ENCODE data around the gene VPS4A.

VPS4A gene

DNA sequence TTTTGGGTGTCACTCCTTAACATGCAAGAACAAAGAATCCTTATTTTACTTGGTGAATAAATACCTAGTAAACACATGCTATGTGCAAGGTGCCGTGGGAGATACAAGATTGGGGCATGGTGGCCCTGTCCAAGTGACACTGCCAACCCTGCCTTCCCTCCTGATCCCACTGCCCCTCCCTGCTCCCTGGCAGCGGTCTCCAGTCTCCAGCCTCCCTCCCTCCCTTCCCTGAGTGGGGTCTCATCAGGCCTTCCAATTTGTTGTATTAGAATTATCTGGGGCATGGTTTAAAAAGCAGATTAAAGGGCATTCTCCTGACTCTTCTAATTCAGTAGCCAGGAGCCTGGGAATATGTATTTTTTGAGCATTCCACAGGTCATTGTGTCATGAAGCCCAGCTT is 52.9 kb downstream of the VPS4A start:
- H3K4me2 ChIP-seq (ENCODE audit: low read length): no peak overlapping the region
- no peaks in the 10 kb centered on the region for H3K36me3 ChIP-seq (ENCODE audit: control insufficient read depth, insufficient read depth, low read length)
- peaks cover 10% of the 10 kb centered on the region for H3K79me2 ChIP-seq
- no peak for TF ChIP-seq CTCF (IDR thresholded peaks at IDR 0.05)
- H3K9me3 ChIP-seq (ENCODE audit: control insufficient read depth, low read length): no peaks in the 10 kb centered on the region
- no peaks in the 10 kb centered on the region for H3K4me1 ChIP-seq
- no peak overlapping the region for H3K9ac ChIP-seq
- H2AFZ ChIP-seq: no peak overlapping the region
- no peak overlapping the region for H3K4me3 ChIP-seq (ENCODE audit: low read depth, low read length)
- no peak overlapping the region for H3K27ac ChIP-seq
- no peaks in the 10 kb centered on the region for H3K27me3 ChIP-seq (ENCODE audit: control insufficient read depth, insufficient read depth, low read length)

DNA sequence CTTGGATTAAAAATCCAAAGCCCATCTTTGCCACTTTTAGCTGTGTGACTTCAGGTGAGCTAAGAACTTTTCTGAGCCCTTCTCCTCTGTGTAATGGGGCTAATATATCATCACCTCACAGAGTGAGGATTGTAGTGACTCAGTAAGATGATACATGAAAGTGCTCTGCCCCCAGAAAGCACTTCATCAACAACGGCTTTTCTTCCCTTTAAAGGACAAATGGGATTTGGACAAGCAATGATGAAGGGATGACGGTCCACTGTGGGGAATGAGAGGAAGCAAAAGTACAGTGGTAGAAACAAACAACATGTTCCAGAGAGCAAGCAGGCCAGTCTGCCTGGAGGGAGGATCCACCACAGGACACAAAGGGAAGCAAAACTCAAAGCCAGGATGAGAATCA is 54.8 kb downstream of the VPS4A start:
- no peaks in the 10 kb centered on the region for H3K36me3 ChIP-seq (ENCODE audit: control insufficient read depth, insufficient read depth, low read length)

DNA sequence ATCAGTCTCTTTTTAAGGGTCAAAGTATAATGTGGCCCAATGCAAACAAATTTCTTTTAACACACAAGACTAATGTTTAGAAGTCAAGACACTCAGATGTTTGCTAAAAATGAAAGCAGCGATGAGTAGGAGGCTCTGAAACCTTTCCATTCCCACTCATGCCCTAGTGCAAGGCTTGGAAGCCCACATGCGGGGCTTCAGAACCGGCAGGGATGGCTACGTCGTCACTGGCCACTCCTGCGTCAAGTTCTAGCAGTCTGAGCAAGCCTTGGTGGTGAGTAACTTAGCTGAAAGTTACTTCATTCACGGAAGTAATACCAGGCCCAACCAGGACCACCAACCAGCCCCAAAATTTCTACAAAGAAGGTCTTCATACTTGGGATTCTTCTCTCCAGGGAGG is 55.3 kb downstream of the VPS4A start:
- H3K9me3 ChIP-seq (ENCODE audit: control insufficient read depth, low read length): no peaks in the 10 kb centered on the region
- no peak overlapping the region for H3K27ac ChIP-seq
- no peak overlapping the region for H3K9ac ChIP-seq
- H2AFZ ChIP-seq: no peak overlapping the region
- no peaks in the 10 kb centered on the region for H3K36me3 ChIP-seq (ENCODE audit: control insufficient read depth, insufficient read depth, low read length)
- peaks cover 6% of the 10 kb centered on the region for H3K79me2 ChIP-seq
- H3K4me3 ChIP-seq (ENCODE audit: low read depth, low read length): no peak overlapping the region
- no peak for TF ChIP-seq CTCF (IDR thresholded peaks at IDR 0.05)
- no peaks in the 10 kb centered on the region for H3K27me3 ChIP-seq (ENCODE audit: control insufficient read depth, insufficient read depth, low read length)
- no peaks in the 10 kb centered on the region for H3K4me1 ChIP-seq
- no peak overlapping the region for H3K4me2 ChIP-seq (ENCODE audit: low read length)

More for the DNA sequence above, 54.8 kb downstream of the VPS4A start:
- H3K79me2 ChIP-seq: peaks cover 6% of the 10 kb centered on the region
- no peak overlapping the region for H3K4me3 ChIP-seq (ENCODE audit: low read depth, low read length)
- TF ChIP-seq CTCF (IDR thresholded peaks at IDR 0.05): no peak
- H3K27ac ChIP-seq: no peak overlapping the region
- H3K27me3 ChIP-seq (ENCODE audit: control insufficient read depth, insufficient read depth, low read length): no peaks in the 10 kb centered on the region
- no peak overlapping the region for H2AFZ ChIP-seq
- H3K4me1 ChIP-seq: no peaks in the 10 kb centered on the region
- no peak overlapping the region for H3K4me2 ChIP-seq (ENCODE audit: low read length)
- H3K9ac ChIP-seq: no peak overlapping the region
- no peaks in the 10 kb centered on the region for H3K9me3 ChIP-seq (ENCODE audit: control insufficient read depth, low read length)

DNA sequence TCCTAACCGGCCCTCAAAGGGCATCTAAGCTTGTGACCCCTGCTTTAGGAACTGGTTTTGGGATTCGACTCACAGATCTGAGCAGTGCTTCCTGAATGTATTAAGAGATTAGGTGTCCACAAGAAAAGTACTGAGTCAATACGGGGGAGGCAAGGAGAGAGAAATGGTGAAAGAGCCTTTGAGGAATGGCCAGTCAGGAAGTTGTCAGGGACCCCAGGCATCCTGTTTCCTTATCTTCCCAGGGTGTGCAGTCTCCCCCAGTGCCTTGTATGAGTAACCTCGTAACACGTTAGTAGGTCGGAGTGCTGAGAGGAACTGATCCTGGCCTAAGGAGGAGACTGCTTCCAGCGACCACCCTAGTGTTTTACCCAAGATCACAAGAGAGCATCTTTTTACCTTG is 56.8 kb downstream of the VPS4A start:
- H3K79me2 ChIP-seq: peaks cover 6% of the 10 kb centered on the region
- TF ChIP-seq CTCF (IDR thresholded peaks at IDR 0.05): no peak
- H3K4me1 ChIP-seq: no peaks in the 10 kb centered on the region
- no peak overlapping the region for H3K27ac ChIP-seq
- H3K9me3 ChIP-seq (ENCODE audit: control insufficient read depth, low read length): no peaks in the 10 kb centered on the region
- no peak overlapping the region for H2AFZ ChIP-seq
- no peaks in the 10 kb centered on the region for H3K27me3 ChIP-seq (ENCODE audit: control insufficient read depth, insufficient read depth, low read length)
- H3K9ac ChIP-seq: no peak overlapping the region
- no peak overlapping the region for H3K4me3 ChIP-seq (ENCODE audit: low read depth, low read length)
- H3K36me3 ChIP-seq (ENCODE audit: control insufficient read depth, insufficient read depth, low read length): no peaks in the 10 kb centered on the region
- no peak overlapping the region for H3K4me2 ChIP-seq (ENCODE audit: low read length)

- no peak overlapping the region for H3K4me3 ChIP-seq (ENCODE audit: low read depth, low read length)
- no peaks in the 10 kb centered on the region for H3K27me3 ChIP-seq (ENCODE audit: control insufficient read depth, insufficient read depth, low read length)
- H3K9ac ChIP-seq: no peak overlapping the region
- H3K4me2 ChIP-seq (ENCODE audit: low read length): no peak overlapping the region
- H2AFZ ChIP-seq: no peak overlapping the region
- H3K9me3 ChIP-seq (ENCODE audit: control insufficient read depth, low read length): no peaks in the 10 kb centered on the region
- H3K36me3 ChIP-seq (ENCODE audit: control insufficient read depth, insufficient read depth, low read length): no peaks in the 10 kb centered on the region
- peaks cover 6% of the 10 kb centered on the region for H3K79me2 ChIP-seq
- TF ChIP-seq CTCF (IDR thresholded peaks at IDR 0.05): no peak
- H3K27ac ChIP-seq: no peak overlapping the region
- H3K4me1 ChIP-seq: no peaks in the 10 kb centered on the region
Measured at GRCh38 chr16:69368866-69369265, 57.7 kb downstream of the VPS4A start.
